ENCODE measurements around the gene KRIT1.

The KRIT1 gene

GRCh38 chr7:92150450-92151017 is 95.2 kb downstream of the KRIT1 start:
- DNase-seq, result no peak

- DNase-seq, result no peak
Measured at GRCh38 chr7:92149736-92150239, 95.9 kb downstream of the KRIT1 start.

Data from NCI-H1436 treated with DMSO at 0.1 percent for 48 hours (cell line).